KBM-7 (cell line): ENCODE results near the gene ZNF365.
"Not testable (repeated sequence)": the region's sequence is repeated elsewhere in the genome, so short reads cannot be mapped to it uniquely, and the experiment has no call there.

Experiments
- DNase-seq: peaks from one replicate; pipeline ENCODE4 v3.0.0-alpha.2; 2015
- in situ Hi-C: fragments of 300-500 bp; cut with MboI; formaldehyde crosslinking; loops from 2 replicates; pipeline ENCODE4 v1.14.3; 2020; ENCODE audit warnings: low sequenced_read_pairs, low pct_unique_long_range_greater_than_20kb, mixed read lengths

Gene ZNF365

DNA sequence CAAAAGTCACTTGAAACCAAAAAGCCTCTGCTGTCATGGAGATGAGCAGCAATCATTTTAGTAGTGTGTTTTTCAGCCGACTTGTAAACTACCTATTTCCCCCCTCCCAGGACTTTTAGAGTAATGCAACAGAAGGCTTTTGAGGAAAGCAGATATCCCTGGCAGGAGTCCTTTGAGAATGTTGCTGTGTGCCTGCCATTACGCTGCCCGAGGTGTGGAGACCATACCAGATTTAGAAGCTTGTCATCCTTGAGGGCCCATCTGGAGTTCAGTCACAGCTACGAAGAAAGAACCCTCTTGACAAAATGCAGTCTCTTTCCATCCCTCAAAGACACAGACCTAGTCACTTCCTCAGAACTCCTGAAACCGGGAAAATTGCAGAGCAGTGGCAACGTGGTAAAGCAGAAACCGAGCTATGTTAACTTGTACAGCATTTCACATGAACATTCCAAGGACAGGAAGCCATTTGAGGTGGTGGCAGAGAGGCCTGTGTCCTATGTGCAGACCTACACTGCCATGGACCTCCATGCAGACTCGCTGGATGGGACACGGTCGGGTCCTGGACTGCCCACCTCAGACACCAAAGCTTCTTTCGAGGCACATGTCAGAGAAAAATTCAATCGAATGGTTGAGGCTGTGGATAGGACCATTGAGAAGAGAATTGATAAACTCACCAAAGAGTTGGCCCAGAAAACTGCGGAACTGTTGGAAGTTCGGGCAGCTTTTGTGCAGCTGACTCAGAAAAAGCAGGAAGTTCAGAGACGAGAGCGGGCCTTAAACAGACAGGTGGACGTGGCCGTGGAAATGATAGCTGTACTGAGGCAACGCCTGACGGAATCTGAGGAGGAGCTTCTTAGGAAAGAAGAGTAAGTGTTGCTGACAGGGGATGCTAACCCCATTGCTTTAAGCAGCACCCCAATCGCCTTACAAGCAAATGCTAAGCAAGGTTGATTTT, 2.2 kb downstream of the ZNF365 start:
- in situ Hi-C loops: no loop called here

GRCh38 chr10:62377026-62377415, 2.9 kb downstream of the ZNF365 start:
- no peak for DNase-seq
- in situ Hi-C loops: no loop called here

More for the DNA sequence above, 2.2 kb downstream of the ZNF365 start:
- no peak for DNase-seq

DNA sequence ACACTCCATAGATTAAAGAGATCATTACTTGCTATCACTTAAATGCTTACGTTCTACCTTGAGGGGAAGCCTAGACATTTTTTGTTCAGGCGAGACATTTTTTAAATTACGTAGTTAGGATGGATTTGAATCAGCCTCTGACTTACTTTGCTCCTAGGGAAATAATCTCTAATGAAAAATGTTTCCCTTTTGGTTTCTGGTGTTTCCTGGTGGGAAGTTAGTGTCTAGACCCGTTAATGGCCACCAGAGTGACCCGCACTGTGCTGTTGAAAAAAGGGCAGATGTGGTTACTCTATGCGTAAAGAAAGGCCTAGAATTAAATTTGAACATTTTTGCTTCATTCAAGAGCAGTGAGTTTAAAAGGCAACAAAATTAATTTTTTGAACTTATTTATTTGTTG, 3.8 kb downstream of the ZNF365 start:
- in situ Hi-C loops: no loop called here

DNA sequence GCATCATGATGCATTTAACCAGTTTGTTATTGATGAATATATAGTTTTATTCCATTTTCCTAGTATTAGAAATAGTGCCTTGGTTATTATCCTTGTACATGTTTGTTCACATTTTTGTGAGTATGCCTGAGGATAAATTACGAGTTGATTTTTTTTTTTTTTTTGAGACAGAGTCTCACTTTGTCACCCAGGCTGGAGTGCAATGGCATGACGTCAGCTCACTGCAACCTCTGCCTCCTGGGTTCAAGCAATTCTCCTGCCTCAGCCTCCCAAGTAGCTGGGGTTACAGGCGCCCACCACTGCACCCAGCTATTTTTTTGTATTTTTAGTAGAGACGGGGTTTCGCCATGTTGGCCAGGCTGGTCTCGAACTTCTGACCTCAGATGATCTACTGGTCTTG, 4.7 kb downstream of the ZNF365 start:
- in situ Hi-C loops, DNase-seq: not testable (repeated sequence)

More for the DNA sequence above, 3.8 kb downstream of the ZNF365 start:
- no peak for DNase-seq

DNA sequence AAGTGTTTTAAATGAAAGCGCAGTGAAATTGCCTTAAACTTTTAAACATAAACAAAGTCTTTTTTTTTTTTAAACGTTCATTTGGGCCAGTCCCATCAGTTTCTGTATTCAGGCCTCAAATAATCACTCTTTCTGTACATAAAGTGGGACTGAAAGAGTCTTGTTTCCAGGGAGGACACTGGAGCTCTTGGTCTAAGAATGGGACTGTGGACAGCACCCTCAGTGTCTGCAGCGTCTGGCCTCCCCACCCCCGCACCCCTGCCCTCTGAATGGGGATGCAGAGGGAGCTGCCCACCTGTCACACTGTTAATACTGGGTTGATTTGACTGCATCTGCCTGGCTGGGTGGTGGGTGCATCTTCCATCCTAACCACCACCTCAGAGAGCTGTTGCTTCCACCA, 5.2 kb downstream of the ZNF365 start:
- in situ Hi-C loops: no loop called here
- no peak for DNase-seq

DNA sequence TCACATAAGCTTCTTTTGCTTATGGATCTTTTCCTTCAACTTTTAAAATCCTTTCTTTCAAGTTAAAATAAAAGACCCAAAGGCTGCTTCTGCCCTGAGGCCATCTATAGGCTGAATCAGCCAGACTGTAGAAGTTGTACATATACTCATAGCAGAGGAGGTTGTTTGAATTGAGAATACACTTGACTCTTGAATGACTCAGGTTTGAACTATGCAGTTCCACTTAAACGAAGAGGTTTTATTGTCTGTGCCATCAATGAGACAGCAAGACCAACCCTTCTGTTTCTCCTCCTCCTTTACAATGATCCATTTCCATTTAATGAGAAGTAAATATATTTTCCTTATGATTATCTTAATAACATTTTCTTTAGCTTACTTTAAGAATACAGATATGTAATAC, 5.8 kb downstream of the ZNF365 start:
- in situ Hi-C loops: no loop called here
- DNase-seq: no peak

DNA sequence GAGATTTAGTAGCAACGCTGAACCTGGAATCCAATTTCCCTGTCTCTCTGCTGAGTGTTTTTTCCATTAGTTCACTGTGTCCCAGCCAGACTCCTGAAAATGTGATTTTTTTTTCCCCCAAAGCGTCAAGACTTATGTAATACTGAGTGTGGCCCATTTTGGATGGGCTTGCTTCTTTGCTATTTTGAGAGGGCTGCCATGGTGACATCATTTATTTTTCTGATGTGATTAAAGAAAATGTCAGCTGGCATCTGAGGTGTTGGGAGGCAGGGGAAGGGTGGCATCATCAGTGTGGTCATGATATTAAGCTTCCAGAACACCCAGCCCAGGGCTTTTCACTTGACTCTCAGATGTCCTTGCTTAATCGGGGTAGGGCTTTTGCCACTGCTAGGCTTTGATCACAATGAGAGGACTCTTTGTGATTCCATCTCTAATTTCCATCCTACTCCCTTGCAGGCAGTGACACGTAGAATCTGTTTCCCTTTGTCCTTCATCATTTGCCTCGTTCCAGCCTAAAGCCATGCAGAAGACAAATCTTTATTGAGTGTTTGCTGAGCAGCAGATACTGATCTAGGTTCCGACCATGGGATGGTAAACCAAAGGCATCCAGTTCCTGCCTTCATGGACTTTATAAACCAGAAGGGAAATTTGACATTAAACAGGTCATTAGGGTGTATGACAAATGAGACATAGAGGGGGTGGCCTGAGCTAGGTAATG, 7.4 kb downstream of the ZNF365 start:
- in situ Hi-C loops: no loop called here
- no peak for DNase-seq

DNA sequence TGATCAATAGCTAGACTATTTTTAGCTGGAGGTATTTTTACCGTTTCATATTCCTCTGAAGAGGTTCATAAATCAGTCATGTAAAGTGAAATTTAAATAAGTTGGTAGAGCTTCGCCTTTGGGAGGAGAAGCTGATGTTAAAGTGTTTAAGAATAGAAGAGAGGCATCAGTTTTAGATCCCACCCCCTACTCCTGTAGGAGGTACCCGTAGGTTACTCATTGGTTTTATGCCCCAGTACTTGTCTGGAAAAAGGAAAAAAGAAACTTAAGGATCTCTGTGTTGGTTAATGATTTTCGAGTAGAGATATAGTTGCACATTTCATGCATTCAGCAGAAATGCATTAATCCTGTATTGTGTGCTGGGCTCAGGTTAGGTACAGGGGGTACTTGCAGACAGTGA, 8.7 kb downstream of the ZNF365 start:
- in situ Hi-C loops: no loop called here
- DNase-seq: no peak

- in situ Hi-C loops: no loop called here
- peak; percentile 48 for DNase-seq
Measured at GRCh38 chr10:62384057-62384446, 9.9 kb downstream of the ZNF365 start.

- no peak for DNase-seq
- in situ Hi-C loops: no loop called here
Measured at GRCh38 chr10:62384447-62385081, 10.4 kb downstream of the ZNF365 start.

DNA sequence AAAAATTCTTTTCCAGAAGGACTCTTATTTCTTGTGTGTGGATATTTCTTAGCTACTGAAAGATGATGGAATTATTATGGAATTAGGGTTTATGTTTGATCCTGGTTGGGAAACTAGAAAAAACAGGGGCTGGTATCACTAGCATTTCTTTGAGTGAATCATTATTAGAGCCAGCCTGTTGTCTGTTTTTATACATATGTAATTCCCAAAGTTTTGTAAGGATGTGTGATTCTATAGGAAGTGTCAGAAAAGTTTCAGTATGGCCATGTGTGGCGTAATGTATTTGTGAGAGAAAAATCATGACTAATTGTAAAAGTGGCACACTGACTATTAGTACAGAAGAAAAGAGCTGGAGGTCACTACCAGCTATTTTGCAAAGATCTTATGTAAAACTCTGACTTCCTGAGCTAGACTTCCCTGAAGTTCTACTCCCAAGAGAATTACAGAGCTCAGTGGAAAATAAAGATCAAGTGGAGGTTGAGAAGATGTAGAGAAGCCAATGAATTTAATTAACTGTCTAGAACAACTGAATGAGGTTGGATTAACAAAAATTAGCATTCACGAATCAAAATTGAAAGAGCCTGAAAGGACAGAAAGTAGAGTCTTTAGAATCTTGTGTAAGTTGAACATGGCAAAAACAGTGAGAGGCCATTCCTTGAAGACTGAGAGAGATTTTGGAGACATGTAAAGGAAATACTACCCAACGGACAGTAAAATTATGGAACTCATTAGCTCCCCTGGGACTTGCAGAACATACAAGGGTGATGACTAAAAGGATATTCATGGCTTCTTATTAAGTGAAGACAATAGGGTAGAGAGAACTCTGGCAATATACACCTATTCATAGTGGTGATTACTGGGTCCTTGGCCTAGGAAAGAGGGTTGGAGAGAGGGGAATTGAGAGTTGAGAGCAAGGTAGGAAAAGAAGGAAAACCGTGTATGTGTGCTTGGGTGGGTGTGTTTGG, 12.5 kb downstream of the ZNF365 start:
- in situ Hi-C loops: no loop called here
- DNase-seq: no peak

- in situ Hi-C loops: no loop called here
- no peak for DNase-seq
Measured at GRCh38 chr10:62388328-62388727, 14.2 kb downstream of the ZNF365 start.

DNA sequence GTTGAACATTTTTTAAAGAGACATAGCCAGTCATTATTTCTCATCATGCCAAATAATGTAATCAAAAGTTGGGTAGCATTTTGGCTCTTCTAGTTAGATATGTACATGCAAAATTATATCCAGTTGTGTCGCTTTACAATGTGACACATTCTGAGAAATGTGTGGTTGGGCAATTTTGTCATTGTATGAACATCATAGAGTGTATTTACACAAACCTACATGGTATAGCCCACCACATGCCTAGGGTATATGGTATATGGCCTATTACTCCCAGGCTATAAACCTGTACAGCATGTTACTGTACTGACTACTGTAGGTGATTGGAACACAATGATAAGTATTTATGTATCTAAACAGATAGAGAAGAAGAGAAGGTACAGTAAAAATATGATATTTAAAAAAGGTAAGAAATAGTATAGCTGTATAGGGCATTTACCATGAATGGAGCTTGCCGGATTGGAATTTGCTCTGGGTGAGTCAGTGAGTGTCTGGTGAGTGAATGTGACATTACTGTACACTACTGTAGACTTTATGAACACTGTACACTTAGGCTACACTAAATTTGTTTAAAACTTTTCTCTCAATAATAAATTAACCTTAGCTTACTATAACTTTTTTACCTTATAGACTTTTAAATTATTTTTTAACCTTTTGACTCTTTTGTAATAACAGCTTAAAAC, 16.5 kb downstream of the ZNF365 start:
- DNase-seq: no peak
- in situ Hi-C loops: no loop called here

DNA sequence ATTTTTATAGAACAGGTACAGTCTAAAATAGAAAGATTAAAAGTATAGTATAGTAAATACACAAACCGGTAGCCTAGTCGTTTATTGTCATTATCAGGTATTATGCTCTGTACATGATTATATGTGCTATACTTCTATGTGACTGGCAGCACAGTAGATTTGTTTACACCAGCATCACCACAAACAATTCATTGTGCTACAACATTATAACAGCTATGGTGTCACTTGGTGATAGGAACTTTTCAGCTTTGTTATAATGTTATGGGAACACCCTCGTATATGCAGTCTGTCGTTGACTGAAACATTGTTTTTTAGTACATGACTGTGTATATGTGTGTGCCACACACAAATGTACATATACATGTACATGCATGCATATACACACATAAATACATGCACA, 19.1 kb downstream of the ZNF365 start:
- no peak for DNase-seq
- in situ Hi-C loops: no loop called here

DNA sequence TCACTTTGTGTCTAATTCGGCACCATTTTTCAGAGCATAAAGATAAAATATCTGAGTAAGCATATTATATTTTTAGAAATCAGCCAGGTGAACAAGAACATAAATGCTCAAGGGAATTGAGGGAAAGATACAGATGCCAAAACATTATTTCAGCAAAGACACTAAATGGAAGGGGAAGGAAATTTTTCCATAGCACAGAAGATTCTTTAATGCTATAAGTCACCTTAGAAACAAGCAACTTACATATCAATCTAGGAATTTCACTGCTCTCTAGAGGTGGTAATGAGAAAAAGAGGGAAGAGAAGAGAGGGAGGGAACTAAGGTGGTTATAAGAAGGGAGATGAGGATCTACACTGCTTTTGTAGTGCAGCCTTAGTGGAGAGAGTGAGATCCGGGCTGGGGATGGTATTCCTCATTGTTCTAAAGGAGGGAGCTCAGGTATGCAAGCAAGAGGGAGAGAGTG, 20.4 kb downstream of the ZNF365 start:
- no peak for DNase-seq
- in situ Hi-C loops: no loop called here

GRCh38 chr10:62395892-62396291, 21.7 kb downstream of the ZNF365 start:
- in situ Hi-C loops: no loop called here
- DNase-seq: no peak

DNA sequence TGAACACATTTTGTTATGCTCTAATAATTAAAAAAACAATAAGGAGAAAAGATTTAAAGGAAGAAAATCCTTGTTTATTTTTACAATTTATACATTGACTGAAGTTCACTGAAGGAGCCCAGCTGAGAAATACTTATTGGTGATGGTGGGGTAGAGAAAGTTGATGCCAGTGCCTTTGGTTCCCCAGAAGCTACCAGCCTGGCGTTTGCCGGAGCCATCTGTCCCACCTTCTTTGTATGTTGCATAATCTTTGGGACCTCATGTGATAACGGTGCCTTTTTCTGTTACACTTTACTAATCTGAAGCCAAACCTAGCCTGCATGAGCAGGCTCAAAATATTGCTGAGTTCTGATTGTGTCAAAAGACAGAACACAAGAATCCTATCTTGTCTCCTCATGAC, 22.7 kb downstream of the ZNF365 start:
- in situ Hi-C loops: no loop called here
- DNase-seq: no peak

GRCh38 chr10:62399211-62399610, 25.0 kb downstream of the ZNF365 start:
- DNase-seq: no peak
- in situ Hi-C loops: no loop called here
